Measurements from ENCODE around the gene IZUMO4. TPM values are rescaled to one million over a fixed set of nuclear protein-coding genes. Genes with fewer than 3 reads are reported as not detected.

Gene IZUMO4
- total and polyA plus RNA-seq, 10 of the 15 experiments (the other 5 are each of a cell fraction or from before 2014, with no cell fraction given), result 0.53 to 27.1 (median 7.5) TPM

DNA sequence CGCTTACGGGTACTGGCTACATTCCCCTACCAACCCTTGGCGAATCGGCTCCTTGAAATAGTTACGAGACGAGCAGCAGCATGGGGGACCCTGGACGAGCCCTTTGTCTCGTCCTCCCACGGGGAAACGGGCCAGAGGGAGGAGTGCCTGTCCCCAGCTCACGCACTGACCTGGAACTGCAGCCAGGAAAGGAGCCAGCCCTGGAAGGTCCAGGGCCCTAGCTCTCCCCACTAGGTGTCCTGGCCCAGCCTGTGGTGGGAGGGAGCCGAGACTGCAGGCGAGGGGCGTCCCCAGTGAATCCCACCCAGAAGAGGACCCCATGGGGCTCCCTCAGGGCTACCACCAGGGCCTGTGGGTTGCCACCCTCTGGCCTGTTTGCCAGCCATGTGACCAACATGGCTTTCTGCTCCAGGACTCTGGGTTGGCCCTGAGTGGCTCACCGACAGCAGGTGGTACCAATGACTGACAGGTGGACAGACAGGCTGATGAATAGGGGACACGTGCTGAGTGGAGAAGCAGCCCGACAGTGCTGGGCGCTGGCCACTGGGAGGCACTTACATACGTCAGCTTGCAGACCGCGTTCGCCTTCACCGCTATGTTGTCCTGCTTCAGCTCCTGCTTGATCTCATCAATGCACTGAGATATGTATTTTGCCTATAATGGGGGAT is 41.5 kb downstream of the IZUMO4 start:
- ChIA-PET POLR2A (no interaction called here), SMC1A (ENCODE audit: uncharacterized antibody, unreplicated experiment) (no interaction called here), RAD21 (ENCODE audit: unreplicated experiment) (interaction anchor here (0.6 kb wide), 1 partner anchor 241 kb away, joined by 4 read pairs; no protein-coding TSS in a partner anchor), CTCF (no interaction called here)
- no peak for FAIRE-seq
- TF ChIP-seq, protein P1, sequence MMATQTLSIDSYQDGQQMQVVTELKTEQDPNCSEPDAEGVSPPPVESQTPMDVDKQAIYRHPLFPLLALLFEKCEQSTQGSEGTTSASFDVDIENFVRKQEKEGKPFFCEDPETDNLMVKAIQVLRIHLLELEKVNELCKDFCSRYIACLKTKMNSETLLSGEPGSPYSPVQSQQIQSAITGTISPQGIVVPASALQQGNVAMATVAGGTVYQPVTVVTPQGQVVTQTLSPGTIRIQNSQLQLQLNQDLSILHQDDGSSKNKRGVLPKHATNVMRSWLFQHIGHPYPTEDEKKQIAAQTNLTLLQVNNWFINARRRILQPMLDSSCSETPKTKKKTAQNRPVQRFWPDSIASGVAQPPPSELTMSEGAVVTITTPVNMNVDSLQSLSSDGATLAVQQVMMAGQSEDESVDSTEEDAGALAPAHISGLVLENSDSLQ (IDR thresholded peaks at IDR 0.05), result 0 out of 2 replicates have a peak, but pooled peaks have one; percentile 7
- TF ChIP-seq IKZF2 (IDR thresholded peaks at IDR 0.05), result no peak
- no peak for TF ChIP-seq SIX5 (IDR thresholded peaks at IDR 0.05; ENCODE audit: low read depth, low read length, severe bottlenecking)
- Histone ChIP-seq H3K4me2 (ENCODE audit: control insufficient read depth, insufficient read depth) (no peak overlapping the region), H3K27me3 (replicated peaks in 1 of 2; ENCODE audit: control insufficient read depth in 2 of 2, insufficient read depth in 2 of 2, low read length in 1 of 2) (no peaks in the 10 kb centered on the region), H3K79me2 (ENCODE audit: control insufficient read depth, insufficient read depth, low read length) (peaks cover 29% of the 10 kb centered on the region), H3K27ac (ENCODE audit: control insufficient read depth, insufficient read depth) (no peak overlapping the region), H3K9me3 (replicated peaks; ENCODE audit: control insufficient read depth, insufficient read depth, low read length) (no peaks in the 10 kb centered on the region), H3K4me3 (no peak overlapping the region), H2AFZ (ENCODE audit: control insufficient read depth, low read depth, low read length) (no peak overlapping the region), H3K9ac (ENCODE audit: control insufficient read depth, insufficient read depth, low read length) (no peak overlapping the region), H3K4me1 (ENCODE audit: control insufficient read depth, insufficient read depth, low read length) (no peaks in the 10 kb centered on the region), H4K20me1 (ENCODE audit: control insufficient read depth, insufficient read depth) (no peaks in the 10 kb centered on the region), H3K36me3 (ENCODE audit: control insufficient read depth in 2 of 2, insufficient read depth in 2 of 2, low read length in 1 of 2) (peaks cover 23 to 27% of the 10 kb centered on the region in 2 experiments)
- intact Hi-C loops (cut with micrococcal nuclease; ENCODE audit: unreplicated experiment), result no loop called here
- ATAC-seq, result no peak
- 95% methylated on average over 23 of the region's 23 CpGs for WGBS (ENCODE audit: insufficient coverage, insufficient replicate concordance, low lambda C conversion rate, missing lambda C conversion rate)
- BruUV-seq (replicated peaks), result no TSS peak
- in situ Hi-C loops (cut with MboI), result no loop called here
- no peak for DNase-seq (ENCODE audit: low read depth, low spot score)

DNA sequence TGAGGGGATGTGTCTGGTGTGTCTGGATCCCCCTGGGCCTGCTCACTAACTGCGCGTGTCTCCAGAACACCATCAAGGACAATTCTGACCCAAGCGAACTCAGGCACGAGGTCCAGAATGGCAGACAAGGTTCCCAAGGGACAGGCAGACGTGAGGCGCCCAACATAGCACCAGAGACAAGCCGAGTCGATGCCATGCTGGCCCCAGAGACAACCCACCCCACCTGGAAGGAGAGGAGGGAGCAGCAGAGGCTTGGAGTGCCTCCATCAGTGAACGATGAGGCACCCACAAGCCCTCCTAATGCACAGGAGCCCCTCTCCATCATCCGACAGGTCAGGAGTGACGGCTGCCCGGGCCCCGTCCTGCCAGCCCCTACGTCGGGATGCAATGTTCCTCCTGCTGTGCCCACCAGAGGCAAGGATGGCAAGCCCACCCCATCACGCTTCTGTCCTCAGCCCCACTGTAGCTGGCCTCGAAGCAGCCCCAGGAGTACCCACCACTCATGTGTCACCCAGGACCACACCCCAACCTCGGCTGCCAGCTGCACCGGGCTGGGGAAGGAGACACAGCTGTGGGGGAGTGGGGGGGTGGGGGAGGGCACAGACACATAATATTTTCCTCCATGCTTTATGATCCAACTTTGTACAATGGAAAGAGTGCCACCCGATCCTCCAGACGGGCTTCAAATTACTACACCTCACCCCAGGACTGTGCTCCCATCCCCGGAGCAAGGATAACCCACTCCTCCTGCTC is 42.8 kb downstream of the IZUMO4 start:
- CTCF ChIA-PET, result no interaction called here
- FAIRE-seq (no peak), ATAC-seq (no peak), DNase-seq (ENCODE audit: low read depth, low spot score) (no peak)
- SMC1A ChIA-PET (ENCODE audit: uncharacterized antibody, unreplicated experiment), result no interaction called here
- H3K27me3 ChIP-seq (replicated peaks in 1 of 2; ENCODE audit: control insufficient read depth in 2 of 2, insufficient read depth in 2 of 2, low read length in 1 of 2), result no peaks in the 10 kb centered on the region
- POLR2A ChIA-PET, result interaction anchor here (0.6 kb wide), 1 partner anchor 262 kb away, joined by 3 read pairs; no protein-coding TSS in a partner anchor
- no peaks in the 10 kb centered on the region for H3K9me3 ChIP-seq (replicated peaks; ENCODE audit: control insufficient read depth, insufficient read depth, low read length)
- H3K36me3 ChIP-seq (ENCODE audit: control insufficient read depth in 2 of 2, insufficient read depth in 2 of 2, low read length in 1 of 2), result peaks cover 23 to 27% of the 10 kb centered on the region in 2 experiments
- in situ Hi-C loops (cut with MboI), result no loop called here
- RAD21 ChIA-PET (ENCODE audit: unreplicated experiment), result no interaction called here
- no peak overlapping the region for H3K4me2 ChIP-seq (ENCODE audit: control insufficient read depth, insufficient read depth)
- H4K20me1 ChIP-seq (ENCODE audit: control insufficient read depth, insufficient read depth), result no peaks in the 10 kb centered on the region
- H3K27ac ChIP-seq (ENCODE audit: control insufficient read depth, insufficient read depth), result no peak overlapping the region
- H3K9ac ChIP-seq (ENCODE audit: control insufficient read depth, insufficient read depth, low read length), result no peak overlapping the region
- no peak overlapping the region for H3K4me3 ChIP-seq
- 83% methylated on average over 18 of the region's 22 CpGs for WGBS (ENCODE audit: insufficient coverage, insufficient replicate concordance, low lambda C conversion rate, missing lambda C conversion rate)
- no peaks in the 10 kb centered on the region for H3K4me1 ChIP-seq (ENCODE audit: control insufficient read depth, insufficient read depth, low read length)
- intact Hi-C loops (cut with micrococcal nuclease; ENCODE audit: unreplicated experiment), result no loop called here
- BruUV-seq (replicated peaks), result no TSS peak
- H3K79me2 ChIP-seq (ENCODE audit: control insufficient read depth, insufficient read depth, low read length), result peaks cover 41% of the 10 kb centered on the region
- no peak overlapping the region for H2AFZ ChIP-seq (ENCODE audit: control insufficient read depth, low read depth, low read length)
- TF ChIP-seq NBN (IDR thresholded peaks at IDR 0.05) (no peak), NR2C1 (IDR thresholded peaks at IDR 0.05) (no peak), RB1 (IDR thresholded peaks at IDR 0.05; ENCODE audit: borderline replicate concordance) (no peak), CBX3 (IDR thresholded peaks at IDR 0.05; ENCODE audit: borderline replicate concordance, low read depth) (no peak), CHD2 (IDR thresholded peaks at IDR 0.05; ENCODE audit: borderline replicate concordance, low read depth, low read length) (no peak)
- TF ChIP-seq, protein P2, sequence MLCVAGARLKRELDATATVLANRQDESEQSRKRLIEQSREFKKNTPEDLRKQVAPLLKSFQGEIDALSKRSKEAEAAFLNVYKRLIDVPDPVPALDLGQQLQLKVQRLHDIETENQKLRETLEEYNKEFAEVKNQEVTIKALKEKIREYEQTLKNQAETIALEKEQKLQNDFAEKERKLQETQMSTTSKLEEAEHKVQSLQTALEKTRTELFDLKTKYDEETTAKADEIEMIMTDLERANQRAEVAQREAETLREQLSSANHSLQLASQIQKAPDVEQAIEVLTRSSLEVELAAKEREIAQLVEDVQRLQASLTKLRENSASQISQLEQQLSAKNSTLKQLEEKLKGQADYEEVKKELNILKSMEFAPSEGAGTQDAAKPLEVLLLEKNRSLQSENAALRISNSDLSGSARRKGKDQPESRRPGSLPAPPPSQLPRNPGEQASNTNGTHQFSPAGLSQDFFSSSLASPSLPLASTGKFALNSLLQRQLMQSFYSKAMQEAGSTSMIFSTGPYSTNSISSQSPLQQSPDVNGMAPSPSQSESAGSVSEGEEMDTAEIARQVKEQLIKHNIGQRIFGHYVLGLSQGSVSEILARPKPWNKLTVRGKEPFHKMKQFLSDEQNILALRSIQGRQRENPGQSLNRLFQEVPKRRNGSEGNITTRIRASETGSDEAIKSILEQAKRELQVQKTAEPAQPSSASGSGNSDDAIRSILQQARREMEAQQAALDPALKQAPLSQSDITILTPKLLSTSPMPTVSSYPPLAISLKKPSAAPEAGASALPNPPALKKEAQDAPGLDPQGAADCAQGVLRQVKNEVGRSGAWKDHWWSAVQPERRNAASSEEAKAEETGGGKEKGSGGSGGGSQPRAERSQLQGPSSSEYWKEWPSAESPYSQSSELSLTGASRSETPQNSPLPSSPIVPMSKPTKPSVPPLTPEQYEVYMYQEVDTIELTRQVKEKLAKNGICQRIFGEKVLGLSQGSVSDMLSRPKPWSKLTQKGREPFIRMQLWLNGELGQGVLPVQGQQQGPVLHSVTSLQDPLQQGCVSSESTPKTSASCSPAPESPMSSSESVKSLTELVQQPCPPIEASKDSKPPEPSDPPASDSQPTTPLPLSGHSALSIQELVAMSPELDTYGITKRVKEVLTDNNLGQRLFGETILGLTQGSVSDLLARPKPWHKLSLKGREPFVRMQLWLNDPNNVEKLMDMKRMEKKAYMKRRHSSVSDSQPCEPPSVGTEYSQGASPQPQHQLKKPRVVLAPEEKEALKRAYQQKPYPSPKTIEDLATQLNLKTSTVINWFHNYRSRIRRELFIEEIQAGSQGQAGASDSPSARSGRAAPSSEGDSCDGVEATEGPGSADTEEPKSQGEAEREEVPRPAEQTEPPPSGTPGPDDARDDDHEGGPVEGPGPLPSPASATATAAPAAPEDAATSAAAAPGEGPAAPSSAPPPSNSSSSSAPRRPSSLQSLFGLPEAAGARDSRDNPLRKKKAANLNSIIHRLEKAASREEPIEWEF (IDR thresholded peaks at IDR 0.05; ENCODE audit: insufficient replicate concordance, low read depth, low read length), result no peak

Measured in GM12878 (cell line).